HUES48 (cell line): ENCODE results near the gene FAM47C.
"Not testable (repeated sequence)": the region's sequence is repeated elsewhere in the genome, so short reads cannot be mapped to it uniquely, and the experiment has no call there.

ENCODE experiments used
- H3K27ac ChIP-seq: one replicate; pipeline ENCODE4 v1.7.0; 2013; ENCODE audit warnings: low read depth, low read length, inconsistent platforms
- H3K27me3 ChIP-seq: 2 replicates; pipeline ENCODE4 v1.6.1; 2013; ENCODE audit warnings: mild to moderate bottlenecking, low read length; ENCODE audit not compliant: control insufficient read depth, insufficient read depth
- H3K36me3 ChIP-seq: 2 replicates; pipeline ENCODE4 v1.6.1; 2013; ENCODE audit warnings: low read length; ENCODE audit not compliant: control insufficient read depth, insufficient read depth
- H3K4me1 ChIP-seq: 2 replicates; pipeline ENCODE4 v1.6.1; 2013; ENCODE audit warnings: mild to moderate bottlenecking, low read length; ENCODE audit not compliant: control insufficient read depth, insufficient read depth
- H3K4me3 ChIP-seq: 2 replicates; pipeline ENCODE4 v1.5.1; 2013; ENCODE audit warnings: mild to moderate bottlenecking, low read depth, low read length
- H3K9ac ChIP-seq: 2 replicates; pipeline ENCODE4 v1.6.1; 2013; ENCODE audit warnings: mild to moderate bottlenecking, low read depth, low read length, moderate library complexity
- H3K9me3 ChIP-seq: 2 replicates; pipeline ENCODE4 v1.6.1; 2013; ENCODE audit warnings: low read length; ENCODE audit not compliant: control insufficient read depth, insufficient read depth

FAM47C gene

DNA sequence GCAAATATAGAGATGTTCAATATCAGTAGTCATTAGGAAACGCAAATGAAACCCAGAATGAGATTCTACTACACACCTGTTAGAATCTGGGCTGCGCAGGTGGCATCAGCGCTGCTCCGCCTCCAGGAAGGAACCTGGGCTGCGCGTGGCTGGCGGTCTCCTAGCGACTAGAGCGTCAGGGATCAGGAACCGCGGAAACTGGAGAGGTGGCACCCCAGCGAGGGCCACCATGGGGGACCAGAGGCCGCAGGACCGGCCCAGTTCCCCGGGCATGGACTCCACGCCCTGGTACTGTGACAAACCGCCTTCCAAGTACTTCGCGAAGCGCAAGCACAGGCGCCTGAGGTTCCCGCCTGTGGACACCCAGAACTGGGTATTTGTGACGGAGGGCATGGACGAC lies at the start of gene FAM47C:
Gene FAM47C (plus strand): TSS at position 185 of the 400 bp plus-strand sequence. CDS start 45 bp downstream, at position 230.
- not testable (repeated sequence) for H3K27ac ChIP-seq, H3K4me3 ChIP-seq, H3K27me3 ChIP-seq, H3K9ac ChIP-seq, H3K4me1 ChIP-seq, H3K9me3 ChIP-seq, H3K36me3 ChIP-seq

GRCh38 chrX:36961590-36961989 lies 46.6 kb upstream of the FAM47C start:
- H3K4me1 ChIP-seq: 0 out of 2 replicates have a peak, but pooled peaks cover 2% of the 10 kb centered on the region
- H3K9ac ChIP-seq: no peak overlapping the region
- no peak overlapping the region for H3K4me3 ChIP-seq
- no peak overlapping the region for H3K27ac ChIP-seq
- H3K9me3 ChIP-seq: no peaks in the 10 kb centered on the region
- H3K27me3 ChIP-seq: peaks cover 27% of the 10 kb centered on the region
- H3K36me3 ChIP-seq: no peaks in the 10 kb centered on the region

DNA sequence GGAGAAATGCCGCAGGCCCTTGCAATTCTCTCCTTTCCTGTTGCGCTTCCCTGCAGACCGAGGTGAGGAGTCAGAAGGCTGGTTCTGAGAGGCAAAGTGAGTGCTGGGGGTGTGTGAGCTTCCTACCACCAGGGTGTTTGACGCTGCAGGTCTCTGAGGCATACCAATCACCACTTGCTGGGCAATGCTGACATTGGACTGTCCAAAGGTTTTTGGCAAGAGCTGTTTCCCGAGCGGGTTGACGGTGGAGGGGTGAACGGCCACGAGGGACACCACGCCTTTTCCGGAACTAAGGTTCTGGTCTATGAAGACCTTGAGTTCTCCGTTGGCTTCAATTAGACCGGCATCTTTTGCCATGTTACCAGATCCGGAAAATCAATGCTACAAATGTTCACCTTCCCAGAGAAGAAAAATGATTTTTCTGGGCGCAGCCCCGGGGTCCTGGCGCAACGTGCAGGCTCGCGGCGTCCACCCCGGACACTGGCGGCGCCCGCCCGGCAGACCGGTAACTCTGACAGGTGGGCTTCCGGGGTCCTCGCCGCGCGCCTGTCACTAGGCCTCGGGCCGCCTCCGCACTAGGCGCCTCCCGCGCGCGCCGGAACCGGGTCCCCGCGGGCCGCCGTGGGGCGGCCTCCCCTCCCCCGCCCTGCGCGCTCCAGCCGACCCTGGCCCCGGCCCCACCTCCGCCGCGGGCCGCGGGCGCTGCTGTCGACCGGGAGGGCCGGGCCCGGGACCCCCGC lies 44.9 kb upstream of the FAM47C start:
- H3K9ac ChIP-seq: no peak overlapping the region
- no peaks in the 10 kb centered on the region for H3K9me3 ChIP-seq
- peak overlapping the region; percentile 36 for H3K4me3 ChIP-seq
- peaks cover 25% of the 10 kb centered on the region for H3K27me3 ChIP-seq
- no peaks in the 10 kb centered on the region for H3K4me1 ChIP-seq
- no peak overlapping the region for H3K27ac ChIP-seq
- H3K36me3 ChIP-seq: no peaks in the 10 kb centered on the region

- H3K27ac ChIP-seq: no peak overlapping the region
- peak overlapping the region; percentile 36 for H3K4me3 ChIP-seq
- H3K36me3 ChIP-seq: no peaks in the 10 kb centered on the region
- no peak overlapping the region for H3K9ac ChIP-seq
- no peaks in the 10 kb centered on the region for H3K4me1 ChIP-seq
- peaks cover 20% of the 10 kb centered on the region for H3K27me3 ChIP-seq
- H3K9me3 ChIP-seq: no peaks in the 10 kb centered on the region
Measured at GRCh38 chrX:36963852-36964251, 44.3 kb upstream of the FAM47C start.

DNA sequence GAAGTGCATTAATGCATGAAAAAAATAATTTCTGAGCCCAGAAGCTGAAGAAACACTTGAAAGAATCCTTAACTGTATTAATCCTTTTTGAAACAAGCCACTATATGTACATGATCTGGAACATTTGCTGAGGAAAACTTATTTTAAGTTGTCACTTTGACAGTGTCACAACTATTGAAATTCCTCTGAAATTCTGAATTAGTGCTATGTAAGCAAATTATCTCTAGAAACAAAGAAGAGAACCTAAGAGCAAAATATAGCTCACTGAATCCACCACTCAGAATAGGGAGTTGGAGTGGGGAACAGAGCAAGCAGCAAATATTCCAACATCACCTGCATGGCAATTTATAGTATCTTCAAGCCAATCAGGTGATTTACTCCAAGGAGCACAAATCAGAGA lies 34.6 kb upstream of the FAM47C start:
- no peaks in the 10 kb centered on the region for H3K9me3 ChIP-seq
- no peak overlapping the region for H3K27ac ChIP-seq
- no peak overlapping the region for H3K9ac ChIP-seq
- no peak overlapping the region for H3K4me3 ChIP-seq
- H3K36me3 ChIP-seq: no peaks in the 10 kb centered on the region
- H3K4me1 ChIP-seq: 0 out of 2 replicates have a peak, but pooled peaks cover 6% of the 10 kb centered on the region
- no peaks in the 10 kb centered on the region for H3K27me3 ChIP-seq

DNA sequence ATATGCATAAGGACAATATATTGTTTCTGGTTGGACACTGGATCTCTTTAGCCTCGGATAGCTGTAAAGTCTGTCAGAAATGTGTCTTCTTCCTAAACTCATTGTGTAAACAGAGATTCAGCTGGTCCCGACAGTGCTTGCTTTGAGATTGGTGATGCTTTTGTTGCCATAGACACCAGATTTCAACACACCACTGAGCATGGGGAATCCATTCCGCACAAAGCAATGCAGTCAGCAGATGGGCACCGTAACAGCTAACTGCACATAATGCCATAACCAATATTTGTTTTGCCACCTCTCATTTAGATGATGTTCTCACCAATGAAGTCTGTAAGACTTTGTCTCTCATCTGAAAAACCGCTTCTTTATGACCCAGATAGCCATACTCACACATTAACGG lies 33.3 kb upstream of the FAM47C start:
- Histone ChIP-seq H3K27ac (no peak overlapping the region), H3K27me3 (no peaks in the 10 kb centered on the region), H3K9me3 (no peaks in the 10 kb centered on the region), H3K36me3 (no peaks in the 10 kb centered on the region), H3K4me1 (peaks cover 6% of the 10 kb centered on the region; the same call in 1 of the 2 replicates), H3K9ac (no peak overlapping the region), H3K4me3 (no peak overlapping the region)

- Histone ChIP-seq H3K36me3 (no peaks in the 10 kb centered on the region), H3K9me3 (no peaks in the 10 kb centered on the region), H3K4me3 (no peak overlapping the region), H3K27me3 (no peaks in the 10 kb centered on the region), H3K4me1 (peaks cover 6% of the 10 kb centered on the region), H3K27ac (no peak overlapping the region), H3K9ac (no peak overlapping the region)
Measured at GRCh38 chrX:36978886-36979285, 29.3 kb upstream of the FAM47C start.

- no peak overlapping the region for H3K9ac ChIP-seq
- H3K4me1 ChIP-seq: peaks cover 16% of the 10 kb centered on the region
- H3K4me3 ChIP-seq: no peak overlapping the region
- no peaks in the 10 kb centered on the region for H3K36me3 ChIP-seq
- H3K27ac ChIP-seq: no peak overlapping the region
- peaks cover 9% of the 10 kb centered on the region for H3K27me3 ChIP-seq
- no peaks in the 10 kb centered on the region for H3K9me3 ChIP-seq
Measured at GRCh38 chrX:36983831-36984230, 24.3 kb upstream of the FAM47C start.

- peaks cover 16% of the 10 kb centered on the region for H3K4me1 ChIP-seq
- H3K9me3 ChIP-seq, H3K27ac ChIP-seq, H3K9ac ChIP-seq, H3K27me3 ChIP-seq, H3K36me3 ChIP-seq: not testable (repeated sequence)
- peak overlapping the region; percentile 58 for H3K4me3 ChIP-seq
Measured at GRCh38 chrX:36985416-36986209, 22.6 kb upstream of the FAM47C start.

- H3K4me1 ChIP-seq: peaks cover 16% of the 10 kb centered on the region
- H3K9me3 ChIP-seq: no peaks in the 10 kb centered on the region; the same call in 1 of the 2 replicates
- H3K27me3 ChIP-seq: peaks cover 9% of the 10 kb centered on the region
- H3K36me3 ChIP-seq: no peaks in the 10 kb centered on the region
- no peak overlapping the region for H3K9ac ChIP-seq
- no peak overlapping the region for H3K27ac ChIP-seq
- H3K4me3 ChIP-seq: peak overlapping the region; percentile 58; the same call in 1 of the 2 replicates
Measured at GRCh38 chrX:36986231-36986630, 21.9 kb upstream of the FAM47C start.

GRCh38 chrX:36987212-36987611 lies 21.0 kb upstream of the FAM47C start:
- not testable (repeated sequence) for H3K27me3 ChIP-seq, H3K9me3 ChIP-seq, H3K9ac ChIP-seq, H3K4me3 ChIP-seq, H3K36me3 ChIP-seq, H3K27ac ChIP-seq
- peaks cover 16% of the 10 kb centered on the region for H3K4me1 ChIP-seq
